DOHH2 (cell line): ENCODE data around the gene DNAH1.

Source experiments
- CTCF ChIP-seq: fragments of 200-600 bp; sonication (generic); IDR thresholded peaks from one replicate; pipeline ENCODE4 v1.5.1; 2014; ENCODE audit warnings: antibody characterized with exemption, mild to moderate bottlenecking, low read depth, low read length; ENCODE audit not compliant: poor library complexity, severe bottlenecking
- EZH2phosphoT487 ChIP-seq: fragments of 200-600 bp; sonication (generic); IDR thresholded peaks from 2 replicates; pipeline ENCODE4 v1.6.1; 2017; ENCODE audit warnings: borderline replicate concordance, mild to moderate bottlenecking, antibody characterized with exemption, low read length, moderate library complexity, mixed read lengths

- TF ChIP-seq CTCF: no peak
- no peak for TF ChIP-seq EZH2phosphoT487
Observed at GRCh38 chr3:52388348-52388821, 72.3 kb downstream of the DNAH1 start.
